SK-N-MC (cell line): ENCODE data around the gene EFNA4.

ENCODE experiments used
- EZH2 ChIP-seq: fragments of 200-600 bp; sonication (generic); IDR thresholded peaks from one replicate; pipeline ENCODE4 v1.6.1; 2017; ENCODE audit warnings: antibody characterized with exemption
- FOXP2 ChIP-seq: optimal IDR thresholded peaks from 2 replicates; pipeline ENCODE3; 2011; ENCODE audit warnings: mild to moderate bottlenecking, moderate library complexity; ENCODE audit not compliant: insufficient read depth; ENCODE audit errors: extremely low read length, control extremely low read depth
- POLR2AphosphoS5 ChIP-seq: IDR thresholded peaks from 2 replicates; pipeline ENCODE4 v1.6.1; 2012; ENCODE audit warnings: mild to moderate bottlenecking, low read depth, low read length, borderline replicate concordance

GRCh38 chr1:155080312-155081228 is 17.0 kb downstream of the EFNA4 start:
- TF ChIP-seq POLR2AphosphoS5, result peak; percentile 55; the same call in 1 of the 2 replicates
- no peak for TF ChIP-seq EZH2
- TF ChIP-seq FOXP2, result peak; percentile 58
